HCT116 (cell line): ENCODE results near the gene WDR27.

Experiments used
- CEBPB ChIP-seq: IDR thresholded peaks from 2 replicates; pipeline ENCODE4 v1.6.1; 2012; ENCODE audit warnings: low read depth
- SIN3A ChIP-seq: IDR thresholded peaks from 2 replicates; pipeline ENCODE4 v1.6.1; 2012; ENCODE audit warnings: low read depth
- TF ChIP-seq, protein P1 (sequence below), 3 experiments: fragments of 200-600 bp in 1 of 3; sonication (generic) in 1 of 3; IDR thresholded peaks in 2 of 3; conservative IDR thresholded peaks in 1 of 3; 2 replicates each; pipeline ENCODE4 v1.5.1; 2012 to 2017; ENCODE audit warnings: low read depth in 2 of 3, low read length in 2 of 3, antibody characterized with exemption in 1 of 3, borderline replicate concordance in 1 of 3, control low read depth in 1 of 3, mild to moderate bottlenecking in 1 of 3, mixed read lengths in 1 of 3, mixed run types in 1 of 3, moderate library complexity in 1 of 3; ENCODE audit not compliant: insufficient read depth in 1 of 3

GRCh38 chr6:169536446-169537170 is 165.2 kb downstream of the WDR27 start:
- TF ChIP-seq CEBPB (no peak), SIN3A (no peak)
- TF ChIP-seq, protein P1, sequence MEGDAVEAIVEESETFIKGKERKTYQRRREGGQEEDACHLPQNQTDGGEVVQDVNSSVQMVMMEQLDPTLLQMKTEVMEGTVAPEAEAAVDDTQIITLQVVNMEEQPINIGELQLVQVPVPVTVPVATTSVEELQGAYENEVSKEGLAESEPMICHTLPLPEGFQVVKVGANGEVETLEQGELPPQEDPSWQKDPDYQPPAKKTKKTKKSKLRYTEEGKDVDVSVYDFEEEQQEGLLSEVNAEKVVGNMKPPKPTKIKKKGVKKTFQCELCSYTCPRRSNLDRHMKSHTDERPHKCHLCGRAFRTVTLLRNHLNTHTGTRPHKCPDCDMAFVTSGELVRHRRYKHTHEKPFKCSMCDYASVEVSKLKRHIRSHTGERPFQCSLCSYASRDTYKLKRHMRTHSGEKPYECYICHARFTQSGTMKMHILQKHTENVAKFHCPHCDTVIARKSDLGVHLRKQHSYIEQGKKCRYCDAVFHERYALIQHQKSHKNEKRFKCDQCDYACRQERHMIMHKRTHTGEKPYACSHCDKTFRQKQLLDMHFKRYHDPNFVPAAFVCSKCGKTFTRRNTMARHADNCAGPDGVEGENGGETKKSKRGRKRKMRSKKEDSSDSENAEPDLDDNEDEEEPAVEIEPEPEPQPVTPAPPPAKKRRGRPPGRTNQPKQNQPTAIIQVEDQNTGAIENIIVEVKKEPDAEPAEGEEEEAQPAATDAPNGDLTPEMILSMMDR (IDR thresholded peaks at IDR 0.05 in 2 of 3, conservative IDR thresholded peaks at IDR 0.05 in 1 of 3; ENCODE audit: borderline replicate concordance in 1 of 3, insufficient read depth in 1 of 3, low read depth in 2 of 3, low read length in 2 of 3): no peak
